GM21528 (cell line): ENCODE measurements around the gene SBK2.
"Not testable (repeated sequence)": the region's sequence is repeated elsewhere in the genome, so short reads cannot be mapped to it uniquely, and the experiment has no call there.

Source experiments
- ATAC-seq: cut with Tn5 transposase; IDR thresholded peaks from one replicate; pipeline ENCODE4 v1.9.1; 2021; ENCODE audit warnings: mild to moderate bottlenecking, moderate library complexity; ENCODE audit not compliant: unreplicated experiment, low FRiP score

Gene SBK2

GRCh38 chr19:55503502-55504251 is 33.3 kb downstream of the SBK2 start:
- peak; percentile 88 for ATAC-seq

GRCh38 chr19:55503157-55503501 is 33.8 kb downstream of the SBK2 start:
- no peak for ATAC-seq

- no peak for ATAC-seq
Measured at GRCh38 chr19:55502197-55502952, 34.6 kb downstream of the SBK2 start.

GRCh38 chr19:55500368-55500952 is 36.5 kb downstream of the SBK2 start:
- ATAC-seq = no peak

GRCh38 chr19:55498246-55498840 is 38.6 kb downstream of the SBK2 start:
- ATAC-seq = no peak

- no peak for ATAC-seq
Measured at GRCh38 chr19:55497763-55498162, 39.2 kb downstream of the SBK2 start.

- not testable (repeated sequence) for ATAC-seq
Measured at GRCh38 chr19:55496820-55497219, 40.1 kb downstream of the SBK2 start.

- ATAC-seq = no peak
Measured at GRCh38 chr19:55495646-55496349, 41.1 kb downstream of the SBK2 start.

- ATAC-seq = no peak
Measured at GRCh38 chr19:55494172-55494761, 42.7 kb downstream of the SBK2 start.

- ATAC-seq = no peak
Measured at GRCh38 chr19:55493645-55494171, 43.2 kb downstream of the SBK2 start.

GRCh38 chr19:55493052-55493644 is 43.8 kb downstream of the SBK2 start:
- no peak for ATAC-seq

GRCh38 chr19:55492362-55492944 is 44.5 kb downstream of the SBK2 start:
- no peak for ATAC-seq

GRCh38 chr19:55491546-55492360 is 45.2 kb downstream of the SBK2 start:
- ATAC-seq = no peak

GRCh38 chr19:55490478-55491432 is 46.2 kb downstream of the SBK2 start:
- ATAC-seq = no peak

GRCh38 chr19:55489711-55490477 is 47.0 kb downstream of the SBK2 start:
- no peak for ATAC-seq

GRCh38 chr19:55488986-55489710 is 47.8 kb downstream of the SBK2 start:
- no peak for ATAC-seq
